ENCODE data around the gene PLCH1. TPM values are rescaled to one million over a fixed set of nuclear protein-coding genes. Genes with fewer than 3 reads are reported as not detected.

Gene PLCH1
- total RNA-seq, 2 experiments from 2014 or later: 0.06 TPM; not detected in 1

DNA sequence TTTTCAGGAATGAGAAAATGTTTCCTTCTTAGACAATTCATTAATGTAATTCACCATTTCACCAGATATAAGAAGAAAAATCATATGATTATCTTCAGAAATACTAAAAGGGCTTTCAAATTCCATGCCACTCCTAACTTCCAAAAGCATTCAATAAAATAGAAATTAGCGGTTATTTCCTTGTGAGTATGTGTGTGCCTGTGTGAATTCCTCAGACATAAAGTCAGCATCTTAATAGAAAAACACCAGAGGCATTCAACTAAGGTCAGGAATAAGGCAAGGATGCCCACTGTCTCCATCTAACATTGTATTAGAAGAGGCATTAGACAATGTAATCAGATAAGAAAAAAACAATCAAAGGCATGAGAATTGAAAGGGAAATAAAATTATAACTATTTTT lies 88.4 kb downstream of the PLCH1 start:
- BruUV-seq (replicated peaks): no TSS peak
- Histone ChIP-seq H3K4me2 (ENCODE audit: low read length) (no peak overlapping the region), H3K79me2 (ENCODE audit: insufficient read depth, low read depth, low read length) (no peaks in the 10 kb centered on the region)

DNA sequence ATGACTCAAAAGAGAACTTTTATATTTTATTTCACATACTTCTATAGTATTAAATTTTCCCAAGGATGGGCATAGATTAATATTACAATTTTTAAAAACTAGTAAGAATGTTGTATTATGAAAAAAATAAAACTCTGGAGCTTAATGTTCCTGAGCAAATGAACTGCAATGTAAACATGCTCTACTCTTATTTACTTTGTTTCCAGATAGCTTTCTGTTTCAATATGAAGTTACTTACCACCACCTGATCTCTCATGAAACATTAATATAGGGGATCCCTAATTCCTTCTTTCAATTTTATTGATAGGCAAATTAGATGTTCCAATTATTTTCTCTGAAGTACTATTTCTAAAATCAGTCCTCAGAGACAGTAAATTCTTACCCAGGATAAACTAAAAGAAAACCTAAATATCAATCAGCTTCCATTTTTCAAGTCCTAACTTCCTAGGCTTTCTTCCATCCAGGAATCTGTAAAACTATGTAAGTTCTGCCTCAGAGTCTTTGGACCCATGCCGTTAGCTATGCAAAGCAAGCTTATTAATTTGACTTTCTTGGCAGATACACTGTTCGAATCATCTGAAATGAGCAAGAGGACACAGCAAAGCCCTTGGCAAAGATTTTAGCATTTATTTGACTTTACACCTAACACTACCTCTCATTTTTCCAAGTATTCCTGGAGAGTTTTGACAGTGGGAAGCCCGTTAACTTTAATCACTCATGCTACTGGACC lies 93.2 kb downstream of the PLCH1 start:
- H3K4me3 ChIP-seq (ENCODE audit: low read depth, low read length, poor library complexity, severe bottlenecking): no peak overlapping the region
- H3K27ac ChIP-seq (ENCODE audit: low read depth, low read length, poor library complexity, severe bottlenecking): no peak overlapping the region
- no peaks in the 10 kb centered on the region for H3K4me1 ChIP-seq (ENCODE audit: insufficient read depth, low read length, poor library complexity, severe bottlenecking)
- no peaks in the 10 kb centered on the region for H4K20me1 ChIP-seq (ENCODE audit: insufficient read depth, low read length)
- no peaks in the 10 kb centered on the region for H3K9me2 ChIP-seq (ENCODE audit: insufficient read depth, low read length)
- DNase-seq (ENCODE audit: low spot score): no peak
- no TSS peak for BruUV-seq (replicated peaks)
- H3K4me2 ChIP-seq (ENCODE audit: low read length): no peak overlapping the region
- H3K9me3 ChIP-seq (ENCODE audit: low read length): no peaks in the 10 kb centered on the region
- no peaks in the 10 kb centered on the region for H3K36me3 ChIP-seq (ENCODE audit: insufficient read depth, low read length)
- TF ChIP-seq, protein P1, sequence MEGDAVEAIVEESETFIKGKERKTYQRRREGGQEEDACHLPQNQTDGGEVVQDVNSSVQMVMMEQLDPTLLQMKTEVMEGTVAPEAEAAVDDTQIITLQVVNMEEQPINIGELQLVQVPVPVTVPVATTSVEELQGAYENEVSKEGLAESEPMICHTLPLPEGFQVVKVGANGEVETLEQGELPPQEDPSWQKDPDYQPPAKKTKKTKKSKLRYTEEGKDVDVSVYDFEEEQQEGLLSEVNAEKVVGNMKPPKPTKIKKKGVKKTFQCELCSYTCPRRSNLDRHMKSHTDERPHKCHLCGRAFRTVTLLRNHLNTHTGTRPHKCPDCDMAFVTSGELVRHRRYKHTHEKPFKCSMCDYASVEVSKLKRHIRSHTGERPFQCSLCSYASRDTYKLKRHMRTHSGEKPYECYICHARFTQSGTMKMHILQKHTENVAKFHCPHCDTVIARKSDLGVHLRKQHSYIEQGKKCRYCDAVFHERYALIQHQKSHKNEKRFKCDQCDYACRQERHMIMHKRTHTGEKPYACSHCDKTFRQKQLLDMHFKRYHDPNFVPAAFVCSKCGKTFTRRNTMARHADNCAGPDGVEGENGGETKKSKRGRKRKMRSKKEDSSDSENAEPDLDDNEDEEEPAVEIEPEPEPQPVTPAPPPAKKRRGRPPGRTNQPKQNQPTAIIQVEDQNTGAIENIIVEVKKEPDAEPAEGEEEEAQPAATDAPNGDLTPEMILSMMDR (conservative IDR thresholded peaks at IDR 0.05; ENCODE audit: low read length): no peak
- no peak for TF ChIP-seq EZH2phosphoT487 (IDR thresholded peaks at IDR 0.05; ENCODE audit: borderline replicate concordance, low read depth, low read length)
- no peaks in the 10 kb centered on the region for H3K79me2 ChIP-seq (ENCODE audit: insufficient read depth, low read depth, low read length)
- intact Hi-C loops (cut with micrococcal nuclease; ENCODE audit: unreplicated experiment): no loop called here
- ChIA-PET CTCF (ENCODE audit: unreplicated experiment) (no interaction called here), POLR2A (interaction anchor here (0.6 kb wide), 1 partner anchor 300 kb away, joined by 3 read pairs; no protein-coding TSS in a partner anchor)
- H2AFZ ChIP-seq (ENCODE audit: low read length): no peak overlapping the region

More for the DNA sequence above, 88.4 kb downstream of the PLCH1 start:
- TF ChIP-seq, protein P1 (conservative IDR thresholded peaks at IDR 0.05; ENCODE audit: low read length): no peak
- TF ChIP-seq EZH2phosphoT487 (IDR thresholded peaks at IDR 0.05; ENCODE audit: borderline replicate concordance, low read depth, low read length): no peak
- Histone ChIP-seq H3K4me3 (ENCODE audit: low read depth, low read length, poor library complexity, severe bottlenecking) (no peak overlapping the region), H2AFZ (ENCODE audit: low read length) (no peak overlapping the region), H3K4me1 (ENCODE audit: insufficient read depth, low read length, poor library complexity, severe bottlenecking) (no peaks in the 10 kb centered on the region), H3K9me3 (ENCODE audit: low read length) (no peaks in the 10 kb centered on the region), H3K27ac (ENCODE audit: low read depth, low read length, poor library complexity, severe bottlenecking) (no peak overlapping the region), H3K36me3 (ENCODE audit: insufficient read depth, low read length) (no peaks in the 10 kb centered on the region), H4K20me1 (ENCODE audit: insufficient read depth, low read length) (no peaks in the 10 kb centered on the region), H3K9me2 (ENCODE audit: insufficient read depth, low read length) (no peaks in the 10 kb centered on the region)
- CTCF ChIA-PET (ENCODE audit: unreplicated experiment): no interaction called here
- DNase-seq (ENCODE audit: low spot score): no peak
- intact Hi-C loops (cut with micrococcal nuclease; ENCODE audit: unreplicated experiment): no loop called here
- POLR2A ChIA-PET: interaction anchor here (0.5 to 0.6 kb wide), 2 partner anchors 20 to 277 kb away, joined by 4 to 5 read pairs; no protein-coding TSS in a partner anchor

DNA sequence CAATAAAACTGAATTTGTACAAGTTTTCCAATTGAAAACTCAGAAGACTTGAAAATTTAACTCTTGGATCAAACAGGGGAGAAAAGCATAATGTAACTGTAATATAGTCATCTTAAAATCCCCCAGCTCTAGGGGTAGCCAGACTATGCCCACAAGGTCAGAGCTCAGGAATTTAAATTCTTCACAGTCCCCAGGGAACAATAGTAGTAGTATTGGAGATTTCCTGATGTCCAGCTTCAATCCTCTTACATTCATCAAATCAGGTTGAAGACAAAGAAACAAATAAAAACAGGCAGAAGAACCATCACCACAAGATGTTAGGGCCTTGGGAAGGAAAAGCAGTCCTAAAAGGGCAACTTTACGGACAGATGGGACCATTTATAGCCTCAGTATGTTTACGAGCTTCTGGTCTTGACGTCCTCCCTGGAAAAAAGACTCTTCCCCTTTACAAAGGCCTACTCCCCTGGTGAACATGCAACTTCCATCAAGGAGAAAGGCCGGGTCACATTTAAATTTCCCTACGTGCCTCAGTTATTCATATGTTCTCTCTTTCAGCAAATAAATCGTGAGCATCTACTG lies 96.8 kb downstream of the PLCH1 start:
- Histone ChIP-seq H3K36me3 (ENCODE audit: insufficient read depth, low read length) (no peaks in the 10 kb centered on the region), H4K20me1 (ENCODE audit: insufficient read depth, low read length) (no peaks in the 10 kb centered on the region), H3K9me2 (ENCODE audit: insufficient read depth, low read length) (no peaks in the 10 kb centered on the region), H2AFZ (ENCODE audit: low read length) (no peak overlapping the region), H3K4me3 (ENCODE audit: low read depth, low read length, poor library complexity, severe bottlenecking) (no peak overlapping the region), H3K79me2 (ENCODE audit: insufficient read depth, low read depth, low read length) (no peaks in the 10 kb centered on the region), H3K9me3 (ENCODE audit: low read length) (no peaks in the 10 kb centered on the region), H3K4me1 (ENCODE audit: insufficient read depth, low read length, poor library complexity, severe bottlenecking) (no peaks in the 10 kb centered on the region), H3K4me2 (ENCODE audit: low read length) (no peak overlapping the region), H3K27ac (ENCODE audit: low read depth, low read length, poor library complexity, severe bottlenecking) (no peak overlapping the region)
- ChIA-PET POLR2A (no interaction called here), CTCF (ENCODE audit: unreplicated experiment) (no interaction called here)
- intact Hi-C loops (cut with micrococcal nuclease; ENCODE audit: unreplicated experiment): no loop called here
- TF ChIP-seq, protein P1 (conservative IDR thresholded peaks at IDR 0.05; ENCODE audit: low read length): no peak
- TF ChIP-seq EZH2phosphoT487 (IDR thresholded peaks at IDR 0.05; ENCODE audit: borderline replicate concordance, low read depth, low read length): no peak
- no peak for DNase-seq (ENCODE audit: low spot score)
- no TSS peak for BruUV-seq (replicated peaks)

All from OCI-LY7 (cell line).